ENCODE measurements around the gene SLC1A4. TPM values are rescaled to one million over a fixed set of nuclear protein-coding genes. Genes with fewer than 3 reads are reported as not detected.

SLC1A4 gene
- total RNA-seq, 2 donors from 2014 or later: 21.2 to 33.2 TPM

GRCh38 chr2:65069439-65069824, 80.2 kb downstream of the SLC1A4 start:
- Histone ChIP-seq H3K27ac (peak overlapping the region; percentile 20 to 36), H3K36me3 (no peaks in the 10 kb centered on the region), H3K27me3 (replicated peaks; ENCODE audit: insufficient read depth) (no peaks in the 10 kb centered on the region), H3K4me1 (replicated peaks) (peaks cover 7% of the 10 kb centered on the region), H3K9me3 (no peaks in the 10 kb centered on the region), H3K4me3 (no peak overlapping the region)
- 91% methylated on average over 6 of the region's 6 CpGs for WGBS
- TF ChIP-seq POLR2AphosphoS5 (IDR thresholded peaks at IDR 0.05): no peak
- no peak for TF ChIP-seq CTCF (IDR thresholded peaks at IDR 0.05)
- TF ChIP-seq POLR2A (IDR thresholded peaks at IDR 0.05): no peak
- intact Hi-C loops (cut with DNase I): no loop called here
- DNase-seq (ENCODE audit: low spot score): no peak

GRCh38 chr2:65070172-65070830, 81.1 kb downstream of the SLC1A4 start:
- Histone ChIP-seq H3K9me3 (no peaks in the 10 kb centered on the region), H3K27ac (peak overlapping the region; percentile 20 to 36), H3K4me3 (no peak overlapping the region), H3K36me3 (no peaks in the 10 kb centered on the region), H3K27me3 (replicated peaks; ENCODE audit: insufficient read depth) (no peaks in the 10 kb centered on the region), H3K4me1 (replicated peaks) (peaks cover 2% of the 10 kb centered on the region)
- intact Hi-C loops (cut with DNase I): loop anchor here (5.0 kb wide), 1 partner anchor 62 kb away; the partner anchor contains the start of gene RAB1A
- WGBS: 28% methylated on average over 8 of the region's 8 CpGs
- no peak for TF ChIP-seq CTCF (IDR thresholded peaks at IDR 0.05)
- TF ChIP-seq POLR2A (IDR thresholded peaks at IDR 0.05): no peak
- no peak for TF ChIP-seq POLR2AphosphoS5 (IDR thresholded peaks at IDR 0.05)
- no peak for DNase-seq (ENCODE audit: low spot score)

- no peaks in the 10 kb centered on the region for H3K9me3 ChIP-seq
- no peak overlapping the region for H3K27ac ChIP-seq
- H3K4me3 ChIP-seq: no peak overlapping the region
- no peak for TF ChIP-seq POLR2A (IDR thresholded peaks at IDR 0.05)
- TF ChIP-seq CTCF (IDR thresholded peaks at IDR 0.05): no peak
- no peak for TF ChIP-seq POLR2AphosphoS5 (IDR thresholded peaks at IDR 0.05)
- no peaks in the 10 kb centered on the region for H3K36me3 ChIP-seq
- whole genome bisulfite sequencing: 83% methylated on average over 6 of the region's 6 CpGs
- intact Hi-C loops (cut with DNase I): loop anchor here (5.0 kb wide), 1 partner anchor 61 kb away; the partner anchor contains the start of gene RAB1A
- peaks cover 6% of the 10 kb centered on the region for H3K4me1 ChIP-seq (replicated peaks)
- no peak for DNase-seq (ENCODE audit: low spot score)
- H3K27me3 ChIP-seq (replicated peaks; ENCODE audit: insufficient read depth): no peaks in the 10 kb centered on the region
Measured at GRCh38 chr2:65070856-65071255, 81.7 kb downstream of the SLC1A4 start.

DNA sequence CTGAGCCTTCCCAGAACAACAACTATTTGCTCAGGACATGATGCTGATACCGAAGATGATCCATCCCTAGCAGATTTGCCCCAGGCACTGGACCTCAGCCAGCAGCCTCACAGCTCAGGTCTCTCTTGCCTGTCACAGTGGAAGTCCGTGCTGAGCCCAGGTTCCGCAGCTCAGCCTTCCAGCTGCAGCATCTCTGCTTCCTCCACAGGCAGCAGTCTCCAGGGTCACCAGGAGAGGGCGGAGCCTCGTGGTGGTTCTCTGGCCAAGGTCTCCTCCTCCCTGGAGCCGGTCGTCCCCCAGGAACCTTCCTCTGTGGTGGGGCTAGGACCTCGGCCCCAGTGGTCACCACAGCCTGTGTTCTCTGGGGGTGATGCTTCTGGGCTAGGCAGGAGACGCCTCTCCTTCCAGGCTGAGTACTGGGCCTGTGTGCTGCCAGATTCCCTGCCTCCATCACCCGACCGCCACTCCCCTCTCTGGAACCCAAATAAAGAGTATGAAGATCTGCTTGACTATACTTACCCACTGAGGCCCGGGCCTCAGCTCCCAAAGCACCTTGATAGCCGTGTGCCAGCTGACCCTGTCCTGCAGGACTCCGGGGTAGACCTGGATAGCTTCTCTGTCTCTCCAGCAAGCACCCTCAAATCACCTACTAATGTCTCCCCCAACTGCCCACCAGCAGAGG, 82.4 kb downstream of the SLC1A4 start:
- intact Hi-C loops (cut with DNase I): loop anchor here (5.0 kb wide), 1 partner anchor 61 kb away; the partner anchor contains the start of gene RAB1A
- H3K9me3 ChIP-seq: no peaks in the 10 kb centered on the region
- no peak overlapping the region for H3K4me3 ChIP-seq
- TF ChIP-seq POLR2AphosphoS5 (IDR thresholded peaks at IDR 0.05): no peak
- peak in 1 of 4 experiments; percentile 19 for TF ChIP-seq CTCF (IDR thresholded peaks at IDR 0.05)
- no peak for TF ChIP-seq POLR2A (IDR thresholded peaks at IDR 0.05)
- 62% methylated on average over 14 of the region's 14 CpGs for WGBS
- DNase-seq (ENCODE audit: low spot score): no peak
- H3K27ac ChIP-seq: no peak overlapping the region
- no peaks in the 10 kb centered on the region for H3K27me3 ChIP-seq (replicated peaks; ENCODE audit: insufficient read depth)
- peaks cover 9% of the 10 kb centered on the region for H3K4me1 ChIP-seq (replicated peaks)
- no peaks in the 10 kb centered on the region for H3K36me3 ChIP-seq

All from prostate gland (tissue), 2 donors.